ENCODE results near the gene SRGAP1. TPM values are rescaled to one million over a fixed set of nuclear protein-coding genes. Genes with fewer than 3 reads are reported as not detected.
A peak's percentile ranks its signal among the peaks of the same experiment; 100 is the strongest.
"Not testable (repeated sequence)": the region's sequence is repeated elsewhere in the genome, so short reads cannot be mapped to it uniquely, and the experiment has no call there.

Gene SRGAP1
- total and polyA plus RNA-seq, 2 experiments from 2014 or later = 9.2 to 10.8 TPM

DNA sequence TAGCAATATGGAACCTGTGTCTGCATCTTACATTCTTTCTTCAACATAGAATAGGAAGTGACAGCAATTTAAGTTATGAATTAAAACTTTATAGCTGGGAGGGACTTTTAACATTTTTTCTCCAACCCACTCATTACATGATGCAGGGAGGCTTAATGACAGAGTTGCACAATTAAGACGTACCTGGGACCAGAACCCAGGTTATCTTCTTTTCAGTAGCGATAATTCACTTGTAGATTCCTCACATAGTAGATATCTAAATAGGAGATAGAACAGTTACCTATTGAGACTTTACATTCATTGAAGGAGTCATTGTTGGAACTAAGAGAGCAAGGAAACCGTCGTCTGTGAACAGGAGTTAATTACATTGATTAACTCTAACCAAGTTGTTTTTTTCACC is 5.1 kb downstream of the SRGAP1 start:
- WGBS (ENCODE audit: low lambda C conversion rate, missing lambda C conversion rate) = 52% methylated on average over 4 of the region's 4 CpGs
- H3K27me3 ChIP-seq = no peaks in the 10 kb centered on the region
- peaks cover 91% of the 10 kb centered on the region for H3K79me2 ChIP-seq
- H3K4me2 ChIP-seq = peak overlapping the region; percentile 13
- TF ChIP-seq EZH2 (IDR thresholded peaks at IDR 0.05; ENCODE audit: borderline replicate concordance) (no peak), EZH2phosphoT487 (IDR thresholded peaks at IDR 0.05; ENCODE audit: low read depth, severe bottlenecking, unreplicated experiment) (no peak)
- TF ChIP-seq, protein P1, sequence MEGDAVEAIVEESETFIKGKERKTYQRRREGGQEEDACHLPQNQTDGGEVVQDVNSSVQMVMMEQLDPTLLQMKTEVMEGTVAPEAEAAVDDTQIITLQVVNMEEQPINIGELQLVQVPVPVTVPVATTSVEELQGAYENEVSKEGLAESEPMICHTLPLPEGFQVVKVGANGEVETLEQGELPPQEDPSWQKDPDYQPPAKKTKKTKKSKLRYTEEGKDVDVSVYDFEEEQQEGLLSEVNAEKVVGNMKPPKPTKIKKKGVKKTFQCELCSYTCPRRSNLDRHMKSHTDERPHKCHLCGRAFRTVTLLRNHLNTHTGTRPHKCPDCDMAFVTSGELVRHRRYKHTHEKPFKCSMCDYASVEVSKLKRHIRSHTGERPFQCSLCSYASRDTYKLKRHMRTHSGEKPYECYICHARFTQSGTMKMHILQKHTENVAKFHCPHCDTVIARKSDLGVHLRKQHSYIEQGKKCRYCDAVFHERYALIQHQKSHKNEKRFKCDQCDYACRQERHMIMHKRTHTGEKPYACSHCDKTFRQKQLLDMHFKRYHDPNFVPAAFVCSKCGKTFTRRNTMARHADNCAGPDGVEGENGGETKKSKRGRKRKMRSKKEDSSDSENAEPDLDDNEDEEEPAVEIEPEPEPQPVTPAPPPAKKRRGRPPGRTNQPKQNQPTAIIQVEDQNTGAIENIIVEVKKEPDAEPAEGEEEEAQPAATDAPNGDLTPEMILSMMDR (IDR thresholded peaks at IDR 0.05; ENCODE audit: poor library complexity) = no peak
- no peaks in the 10 kb centered on the region for H3K9me2 ChIP-seq (replicated peaks; ENCODE audit: insufficient read depth)
- H3K4me1 ChIP-seq (ENCODE audit: insufficient read depth) = peaks cover 13% of the 10 kb centered on the region
- H3K4me3 ChIP-seq = no peak overlapping the region
- no peaks in the 10 kb centered on the region for H3K36me3 ChIP-seq (replicated peaks; ENCODE audit: insufficient read depth, low read depth)
- peak overlapping the region; percentile 41 for H3K27ac ChIP-seq
- DNase-seq (ENCODE audit: low spot score) = no peak
- no peaks in the 10 kb centered on the region for H4K20me1 ChIP-seq (ENCODE audit: insufficient read depth, poor library complexity, severe bottlenecking)
- H2AFZ ChIP-seq = no peak overlapping the region
- no peaks in the 10 kb centered on the region for H3K9me3 ChIP-seq (ENCODE audit: low read depth)

DNA sequence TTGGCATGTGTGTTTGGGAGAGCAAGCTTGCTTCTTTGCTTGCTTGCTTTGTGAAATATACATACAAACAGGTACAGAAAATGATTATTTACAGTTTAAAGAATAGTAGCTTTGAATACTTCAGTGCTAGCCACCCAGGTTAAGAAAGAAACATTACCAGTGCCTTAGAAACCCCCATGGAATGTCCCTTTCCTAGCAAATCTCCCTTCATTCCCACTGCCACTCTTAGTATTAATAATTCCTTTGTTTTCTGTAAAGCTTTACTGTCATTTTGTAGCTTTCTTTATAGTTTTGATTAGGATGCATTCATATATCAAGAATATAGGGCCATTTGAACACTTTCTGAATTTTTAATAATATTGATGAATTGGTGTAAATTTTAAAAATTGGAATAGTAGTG is 9.5 kb downstream of the SRGAP1 start:
- TF ChIP-seq EZH2 (IDR thresholded peaks at IDR 0.05; ENCODE audit: borderline replicate concordance) (no peak), EZH2phosphoT487 (IDR thresholded peaks at IDR 0.05; ENCODE audit: low read depth, severe bottlenecking, unreplicated experiment) (no peak)
- TF ChIP-seq, protein P1 (IDR thresholded peaks at IDR 0.05; ENCODE audit: poor library complexity) = no peak
- Histone ChIP-seq H4K20me1 (ENCODE audit: insufficient read depth, poor library complexity, severe bottlenecking) (no peaks in the 10 kb centered on the region), H3K27ac (no peak overlapping the region), H3K4me1 (ENCODE audit: insufficient read depth) (peaks cover 3% of the 10 kb centered on the region), H3K4me2 (no peak overlapping the region), H3K4me3 (no peak overlapping the region), H2AFZ (no peak overlapping the region), H3K27me3 (no peaks in the 10 kb centered on the region), H3K9me2 (replicated peaks; ENCODE audit: insufficient read depth) (no peaks in the 10 kb centered on the region), H3K9me3 (ENCODE audit: low read depth) (no peaks in the 10 kb centered on the region), H3K79me2 (peaks cover 99% of the 10 kb centered on the region), H3K36me3 (replicated peaks; ENCODE audit: insufficient read depth, low read depth) (no peaks in the 10 kb centered on the region)
- no peak for DNase-seq (ENCODE audit: low spot score)

DNA sequence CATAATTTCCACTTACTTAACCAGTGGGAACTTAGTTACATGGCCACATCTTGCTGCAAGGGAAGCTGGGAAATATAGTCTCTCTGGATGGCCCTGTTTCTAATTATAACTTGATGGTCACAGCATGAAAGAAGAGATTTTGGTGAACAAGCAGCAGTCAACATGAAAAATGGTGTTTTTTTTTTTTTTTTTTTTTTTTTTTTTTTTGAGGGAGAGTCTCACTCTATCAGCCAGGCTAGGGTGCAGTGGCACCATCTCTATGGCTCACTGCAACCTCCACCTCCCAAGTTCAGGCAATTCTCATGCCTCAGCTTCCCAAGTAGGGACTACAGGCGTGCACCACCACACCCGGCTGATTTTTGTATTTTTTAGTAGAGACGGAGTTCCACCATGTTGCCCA is 10.8 kb downstream of the SRGAP1 start:
- TF ChIP-seq EZH2 (IDR thresholded peaks at IDR 0.05; ENCODE audit: borderline replicate concordance) = no peak
- H3K79me2 ChIP-seq = peaks cover 100% of the 10 kb centered on the region
- WGBS (ENCODE audit: low lambda C conversion rate, missing lambda C conversion rate) = 100% methylated on average over 3 of the region's 3 CpGs

DNA sequence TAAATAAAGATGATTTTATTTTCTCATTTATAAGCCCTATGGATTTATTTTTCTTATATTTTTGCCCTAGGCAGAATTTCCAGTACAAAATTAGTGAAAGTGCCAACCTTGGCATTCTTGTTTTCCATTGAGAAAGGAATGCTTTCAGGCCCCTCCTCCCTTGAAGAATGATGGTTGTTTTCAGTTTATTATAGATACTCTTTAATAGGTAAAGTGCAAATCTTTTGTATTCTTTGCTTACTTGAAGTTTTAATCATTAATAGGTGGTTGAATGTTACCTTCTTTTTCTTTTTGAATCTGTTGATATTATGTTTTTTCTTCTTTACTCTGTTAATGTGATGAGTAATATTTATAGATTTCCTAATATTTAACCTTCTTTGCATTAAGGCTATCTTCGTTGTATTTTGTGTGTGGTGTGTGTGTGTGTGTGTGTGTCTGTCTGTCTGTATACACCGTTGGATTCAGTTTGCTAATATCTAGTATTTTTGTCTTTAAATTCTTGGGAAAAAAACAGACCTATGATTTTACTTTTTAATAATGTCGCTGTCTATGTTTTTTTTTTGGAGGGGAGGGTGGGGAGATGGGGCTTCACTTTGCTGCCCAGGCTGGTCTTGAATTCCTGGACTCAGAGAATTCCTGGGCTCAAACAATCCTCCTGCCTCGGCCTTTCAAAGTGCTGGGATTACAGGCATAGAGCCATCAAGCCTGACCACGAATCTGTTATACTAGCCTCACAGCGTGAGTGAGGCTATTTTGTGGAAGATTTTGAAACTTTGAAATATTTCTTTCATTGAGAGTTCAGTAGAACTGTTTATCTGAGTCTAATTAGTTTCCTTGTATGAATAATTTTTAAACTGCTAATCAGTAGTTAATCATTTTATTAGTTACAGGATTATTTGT is 13.5 kb downstream of the SRGAP1 start:
- Histone ChIP-seq H3K27me3 (no peaks in the 10 kb centered on the region), H3K36me3 (replicated peaks; ENCODE audit: insufficient read depth, low read depth) (no peaks in the 10 kb centered on the region), H3K9me2 (replicated peaks; ENCODE audit: insufficient read depth) (no peaks in the 10 kb centered on the region), H3K4me1 (ENCODE audit: insufficient read depth) (peaks cover 14% of the 10 kb centered on the region), H3K9me3 (ENCODE audit: low read depth) (no peaks in the 10 kb centered on the region), H3K79me2 (peaks cover 85% of the 10 kb centered on the region), H4K20me1 (ENCODE audit: insufficient read depth, poor library complexity, severe bottlenecking) (no peaks in the 10 kb centered on the region), H3K27ac (no peak overlapping the region), H3K4me3 (no peak overlapping the region), H3K4me2 (peak overlapping the region; percentile 14), H2AFZ (no peak overlapping the region)
- WGBS (ENCODE audit: low lambda C conversion rate, missing lambda C conversion rate) = 65% methylated on average over 6 of the region's 6 CpGs
- no peak for DNase-seq (ENCODE audit: low spot score)
- TF ChIP-seq EZH2 (IDR thresholded peaks at IDR 0.05; ENCODE audit: borderline replicate concordance) (no peak), EZH2phosphoT487 (IDR thresholded peaks at IDR 0.05; ENCODE audit: low read depth, severe bottlenecking, unreplicated experiment) (no peak)
- TF ChIP-seq, protein P1 (IDR thresholded peaks at IDR 0.05; ENCODE audit: poor library complexity) = no peak

More for the DNA sequence above, 10.8 kb downstream of the SRGAP1 start:
- no peaks in the 10 kb centered on the region for H3K27me3 ChIP-seq
- H4K20me1 ChIP-seq (ENCODE audit: insufficient read depth, poor library complexity, severe bottlenecking) = no peaks in the 10 kb centered on the region
- H3K9me2 ChIP-seq (replicated peaks; ENCODE audit: insufficient read depth) = no peaks in the 10 kb centered on the region
- no peak overlapping the region for H3K4me2 ChIP-seq
- no peak overlapping the region for H3K27ac ChIP-seq
- H3K4me1 ChIP-seq (ENCODE audit: insufficient read depth) = no peaks in the 10 kb centered on the region
- no peaks in the 10 kb centered on the region for H3K9me3 ChIP-seq (ENCODE audit: low read depth)
- no peak overlapping the region for H2AFZ ChIP-seq
- no peak for DNase-seq (ENCODE audit: low spot score)
- no peak overlapping the region for H3K4me3 ChIP-seq
- no peaks in the 10 kb centered on the region for H3K36me3 ChIP-seq (replicated peaks; ENCODE audit: insufficient read depth, low read depth)

DNA sequence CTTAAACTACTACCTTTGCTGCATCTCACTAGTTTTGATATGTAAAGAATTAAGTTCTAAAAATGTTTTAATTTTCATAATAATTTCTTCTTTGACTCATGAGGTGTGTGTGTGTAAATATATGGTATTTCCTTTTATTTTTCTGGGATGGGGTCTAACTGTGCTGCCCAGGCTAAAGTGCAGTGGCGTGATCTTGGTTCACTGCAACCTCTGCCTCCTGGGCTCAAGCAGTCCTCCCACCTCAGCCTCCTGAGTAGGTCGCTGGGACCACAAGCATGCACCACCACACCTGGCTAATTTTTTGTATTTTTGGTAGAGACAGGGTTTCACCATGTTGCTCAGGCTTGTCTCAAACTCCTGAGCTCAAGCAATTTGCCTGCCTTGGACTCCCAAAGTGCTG is 15.4 kb downstream of the SRGAP1 start:
- H3K36me3 ChIP-seq (replicated peaks; ENCODE audit: insufficient read depth, low read depth); DNase-seq (ENCODE audit: low spot score); H3K4me3 ChIP-seq; H2AFZ ChIP-seq; H3K9me3 ChIP-seq (ENCODE audit: low read depth); H3K4me2 ChIP-seq; H3K9me2 ChIP-seq (replicated peaks; ENCODE audit: insufficient read depth); H3K27me3 ChIP-seq; H4K20me1 ChIP-seq (ENCODE audit: insufficient read depth, poor library complexity, severe bottlenecking): not testable (repeated sequence)
- peak overlapping the region; percentile 24 for H3K27ac ChIP-seq
- WGBS (ENCODE audit: low lambda C conversion rate, missing lambda C conversion rate) = 94% methylated on average over 2 of the region's 2 CpGs
- peaks cover 81% of the 10 kb centered on the region for H3K79me2 ChIP-seq
- H3K4me1 ChIP-seq (ENCODE audit: insufficient read depth) = peaks cover 17% of the 10 kb centered on the region
